ENCODE data around the gene TRMU. TPM values are rescaled to one million over a fixed set of nuclear protein-coding genes. Genes with fewer than 3 reads are reported as not detected.

The TRMU gene
- total RNA-seq, 1 experiment from 2014 or later: 64.7 TPM

- no peak for DNase-seq (ENCODE audit: low spot score)
Observed at GRCh38 chr22:46368871-46369715, 33.6 kb downstream of the TRMU start.

- no peak for DNase-seq (ENCODE audit: low spot score)
Observed at GRCh38 chr22:46369716-46370583, 34.4 kb downstream of the TRMU start.

- DNase-seq (ENCODE audit: low spot score): peak; percentile 57
Observed at GRCh38 chr22:46370584-46371291, 35.2 kb downstream of the TRMU start.

GRCh38 chr22:46371623-46372226 is 36.2 kb downstream of the TRMU start:
- DNase-seq (ENCODE audit: low spot score): no peak

GRCh38 chr22:46372686-46373085 is 37.2 kb downstream of the TRMU start:
- no peak for DNase-seq (ENCODE audit: low spot score)

- DNase-seq (ENCODE audit: low spot score): no peak
Observed at GRCh38 chr22:46373159-46373558, 37.6 kb downstream of the TRMU start.

GRCh38 chr22:46373921-46374662 is 38.6 kb downstream of the TRMU start:
- peak; percentile 64 for DNase-seq (ENCODE audit: low spot score)

GRCh38 chr22:46374663-46375474 is 39.4 kb downstream of the TRMU start:
- DNase-seq (ENCODE audit: low spot score): peak; percentile 91

- no peak for DNase-seq (ENCODE audit: low spot score)
Observed at GRCh38 chr22:46376111-46376510, 40.6 kb downstream of the TRMU start.

GRCh38 chr22:46376908-46377524 is 41.5 kb downstream of the TRMU start:
- DNase-seq (ENCODE audit: low spot score): no peak

GRCh38 chr22:46377525-46378425 is 42.3 kb downstream of the TRMU start:
- DNase-seq (ENCODE audit: low spot score): peak; percentile 85

GRCh38 chr22:46378426-46379065 is 43.0 kb downstream of the TRMU start:
- DNase-seq (ENCODE audit: low spot score): peak; percentile 35

GRCh38 chr22:46379066-46379930 is 43.8 kb downstream of the TRMU start:
- peak; percentile 72 for DNase-seq (ENCODE audit: low spot score)

GRCh38 chr22:46380069-46380468 is 44.6 kb downstream of the TRMU start:
- no peak for DNase-seq (ENCODE audit: low spot score)

GRCh38 chr22:46380581-46380980 is 45.1 kb downstream of the TRMU start:
- DNase-seq (ENCODE audit: low spot score): no peak

- peak; percentile 54 for DNase-seq (ENCODE audit: low spot score)
Observed at GRCh38 chr22:46381142-46381541, 45.6 kb downstream of the TRMU start.

GRCh38 chr22:46381731-46382130 is 46.2 kb downstream of the TRMU start:
- no peak for DNase-seq (ENCODE audit: low spot score)

Measured in HT-29 (cell line).